Erythroblast (primary cell): ENCODE data around the gene MYL2.

ENCODE experiments used
- GATA1 ChIP-seq: IDR thresholded peaks from 2 replicates; pipeline ENCODE4 v1.6.1; 2011; ENCODE audit warnings: low read depth, mild to moderate bottlenecking, control low read depth, low read length, moderate library complexity
- POLR2A ChIP-seq: IDR thresholded peaks from 2 replicates; pipeline ENCODE4 v1.6.1; 2011; ENCODE audit warnings: mild to moderate bottlenecking, low read length

DNA sequence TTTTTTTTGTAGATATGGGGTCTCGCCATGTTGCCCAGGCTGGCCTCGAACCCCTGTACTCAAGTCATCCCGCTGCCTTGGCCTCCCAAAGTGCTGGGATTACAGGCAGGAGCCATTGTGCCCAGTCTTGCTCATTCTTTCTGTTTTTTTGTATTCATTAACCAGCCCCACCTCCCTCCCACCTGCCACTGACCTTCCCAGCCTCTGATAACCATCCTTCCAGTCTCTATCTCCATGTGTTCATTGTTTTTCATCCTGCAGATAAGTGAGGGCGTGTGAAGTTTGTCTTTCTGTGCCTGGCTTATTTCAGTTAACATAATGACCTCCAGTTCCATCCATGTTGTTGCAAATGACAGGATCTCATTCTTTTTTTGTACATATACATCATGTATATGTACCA is 19.0 kb downstream of the MYL2 start:
- TF ChIP-seq POLR2A (no peak), GATA1 (no peak)
